Upper lobe of left lung (tissue), 4 donors: ENCODE data around the gene SPACDR.

Experiments used
- CTCF ChIP-seq, 6 experiments: fragments of 450-650 bp in 4 of 6; fragments of 200-600 bp in 2 of 6; sonication (generic) in 2 of 6; IDR thresholded peaks; one replicate each; pipeline ENCODE4 v1.5.1; 2016 to 2019; ENCODE audit warnings: antibody characterized with exemption in 6 of 6
- POLR2A ChIP-seq, 4 donors: fragments of 450-650 bp; IDR thresholded peaks; one replicate each; pipeline ENCODE4 v1.5.1; 2016 to 2017; ENCODE audit warnings: antibody characterized with exemption in 4 of 4, mild to moderate bottlenecking in 2 of 4
- POLR2AphosphoS5 ChIP-seq, 2 donors: sonication (generic); formaldehyde crosslinking; IDR thresholded peaks; one replicate each; pipeline ENCODE4 v1.5.1; 2017; ENCODE audit warnings: antibody characterized with exemption in 2 of 2

DNA sequence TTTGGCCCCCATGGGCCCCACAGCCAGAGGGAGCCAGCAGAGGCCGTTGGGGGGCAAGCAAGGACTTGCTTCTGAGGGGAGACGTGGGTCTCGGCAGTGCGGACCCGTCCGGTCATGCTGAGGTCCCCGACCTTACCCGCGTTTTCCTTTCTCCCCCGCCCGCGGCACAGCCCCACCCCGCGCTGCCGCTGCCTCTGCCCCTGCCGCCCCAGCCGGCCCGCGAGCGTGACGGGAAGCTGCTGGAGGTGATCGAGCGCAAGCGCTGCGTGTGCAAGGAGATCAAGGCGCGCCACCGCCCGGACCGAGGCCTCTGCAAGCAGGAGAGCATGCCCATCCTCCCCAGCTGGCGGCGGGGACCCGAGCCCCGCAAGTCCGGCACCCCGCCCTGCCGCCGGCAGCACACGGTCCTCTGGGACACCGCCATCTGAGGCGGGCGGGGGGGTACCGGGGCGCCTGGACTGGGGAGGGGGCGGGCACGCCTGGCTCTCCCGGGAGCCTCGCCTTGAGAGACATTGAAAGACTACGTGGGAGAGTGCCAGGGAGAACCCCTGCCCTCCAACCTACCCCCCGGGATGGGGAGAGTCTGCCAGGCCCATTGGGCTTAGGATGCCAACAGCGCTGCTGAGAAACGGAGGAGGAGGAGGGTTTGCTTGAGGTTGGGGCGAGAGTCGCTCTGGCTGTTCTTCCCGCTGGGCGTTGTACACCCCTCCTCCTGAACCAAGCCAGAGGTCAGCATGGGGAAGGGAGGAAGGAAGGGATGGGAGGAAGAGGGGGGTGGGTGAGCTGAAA lies 29.6 kb upstream of the SPACDR start:
- TF ChIP-seq CTCF (IDR thresholded peaks at IDR 0.05): peak in 1 of 6 experiments; percentile 11
- TF ChIP-seq POLR2A (IDR thresholded peaks at IDR 0.05): no peak
- TF ChIP-seq POLR2AphosphoS5 (IDR thresholded peaks at IDR 0.05): no peak
